C4-2B (cell line): ENCODE measurements around the gene WWC1.

Experiments
- H3K27ac ChIP-seq: fragments of 450-650 bp; 2 replicates; pipeline ENCODE4 v1.5.1; 2017
- ZFX ChIP-seq: fragments of 450-650 bp; IDR thresholded peaks from 2 replicates; pipeline ENCODE4 v1.6.1; 2017
- TF ChIP-seq, protein P1 (sequence below): fragments of 450-650 bp; conservative IDR thresholded peaks from 2 replicates; pipeline ENCODE4 v1.5.1; 2017; ENCODE audit warnings: mild to moderate bottlenecking

WWC1 gene

DNA sequence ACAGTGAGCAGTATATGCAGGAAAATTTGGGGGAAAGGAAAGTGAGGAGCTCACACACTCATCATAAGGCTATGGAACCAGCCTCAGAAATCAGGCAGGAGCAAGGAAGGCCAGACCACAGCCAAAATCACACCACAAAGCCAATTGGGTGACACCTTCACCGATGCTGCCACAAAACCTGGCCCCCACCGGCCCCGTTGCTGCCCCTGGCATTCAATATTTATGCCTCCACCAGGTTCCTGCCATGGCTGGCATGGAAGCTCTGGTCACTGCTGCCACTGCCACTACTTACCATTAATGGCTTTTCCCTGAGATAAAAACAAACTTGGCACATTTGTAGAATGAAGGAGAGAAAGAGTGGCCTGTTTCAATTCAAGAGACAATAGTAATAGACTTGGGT is 166.1 kb downstream of the WWC1 start:
- H3K27ac ChIP-seq, result no peak overlapping the region
- TF ChIP-seq, protein P1, sequence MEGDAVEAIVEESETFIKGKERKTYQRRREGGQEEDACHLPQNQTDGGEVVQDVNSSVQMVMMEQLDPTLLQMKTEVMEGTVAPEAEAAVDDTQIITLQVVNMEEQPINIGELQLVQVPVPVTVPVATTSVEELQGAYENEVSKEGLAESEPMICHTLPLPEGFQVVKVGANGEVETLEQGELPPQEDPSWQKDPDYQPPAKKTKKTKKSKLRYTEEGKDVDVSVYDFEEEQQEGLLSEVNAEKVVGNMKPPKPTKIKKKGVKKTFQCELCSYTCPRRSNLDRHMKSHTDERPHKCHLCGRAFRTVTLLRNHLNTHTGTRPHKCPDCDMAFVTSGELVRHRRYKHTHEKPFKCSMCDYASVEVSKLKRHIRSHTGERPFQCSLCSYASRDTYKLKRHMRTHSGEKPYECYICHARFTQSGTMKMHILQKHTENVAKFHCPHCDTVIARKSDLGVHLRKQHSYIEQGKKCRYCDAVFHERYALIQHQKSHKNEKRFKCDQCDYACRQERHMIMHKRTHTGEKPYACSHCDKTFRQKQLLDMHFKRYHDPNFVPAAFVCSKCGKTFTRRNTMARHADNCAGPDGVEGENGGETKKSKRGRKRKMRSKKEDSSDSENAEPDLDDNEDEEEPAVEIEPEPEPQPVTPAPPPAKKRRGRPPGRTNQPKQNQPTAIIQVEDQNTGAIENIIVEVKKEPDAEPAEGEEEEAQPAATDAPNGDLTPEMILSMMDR, result no peak
- no peak for TF ChIP-seq ZFX

DNA sequence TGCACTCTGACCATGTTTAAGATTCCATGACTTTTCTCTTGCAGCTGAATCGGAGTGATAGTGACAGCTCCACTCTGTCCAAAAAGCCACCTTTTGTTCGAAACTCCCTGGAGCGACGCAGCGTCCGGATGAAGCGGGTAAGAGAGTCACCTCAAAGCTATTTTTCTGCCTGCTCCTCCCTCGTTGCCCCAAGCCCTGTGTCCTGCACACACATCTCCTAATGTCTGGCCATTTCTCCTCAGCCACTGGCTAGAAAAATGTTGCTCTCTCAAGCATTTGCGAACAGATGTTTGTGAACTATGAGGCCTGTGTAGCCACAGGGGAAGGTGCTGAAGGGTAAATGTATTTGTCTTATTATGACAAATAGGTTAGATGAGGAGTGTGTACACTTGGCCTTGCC is 169.2 kb downstream of the WWC1 start:
- H3K27ac ChIP-seq, result no peak overlapping the region
- TF ChIP-seq, protein P1, result no peak
- TF ChIP-seq ZFX, result no peak

DNA sequence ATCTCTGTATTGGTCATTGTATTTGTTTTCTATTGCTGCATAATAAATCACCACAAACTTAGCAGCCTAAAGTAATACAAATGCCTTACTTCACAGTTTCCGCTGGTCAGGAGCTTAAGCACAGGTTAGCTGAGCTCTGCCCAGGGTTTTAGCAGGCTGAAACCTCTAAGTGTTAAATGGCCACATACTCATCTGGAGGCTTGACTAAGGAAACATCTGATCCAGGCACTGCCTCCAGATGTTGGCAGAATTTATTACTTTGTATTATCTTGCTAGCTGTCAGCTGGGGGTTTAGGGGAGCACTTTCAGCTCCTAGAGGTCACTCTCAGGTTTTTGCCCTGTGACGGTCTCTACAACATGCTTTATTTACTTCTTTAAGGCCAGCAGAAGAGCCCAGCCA is 171.6 kb downstream of the WWC1 start:
- H3K27ac ChIP-seq, result no peak overlapping the region
- TF ChIP-seq, protein P1, result no peak
- no peak for TF ChIP-seq ZFX

DNA sequence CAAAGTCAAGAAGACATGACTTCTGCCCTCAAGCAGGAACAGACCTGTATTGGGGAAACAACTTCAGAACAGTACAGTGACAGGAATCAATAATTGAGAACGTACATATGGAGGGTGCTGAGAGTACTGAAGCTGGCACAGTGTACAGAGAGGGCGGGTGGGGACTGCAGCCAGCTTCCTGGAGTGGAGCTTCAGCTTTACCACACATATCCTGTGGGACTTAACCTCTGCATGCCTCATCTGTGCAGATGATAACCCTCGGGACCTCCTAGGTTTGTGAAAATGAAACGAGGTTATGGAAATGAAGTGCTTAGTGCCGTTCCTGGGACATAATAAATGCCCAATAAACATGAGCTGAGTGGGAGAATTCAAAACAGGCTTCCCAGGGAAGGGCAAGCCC is 172.8 kb downstream of the WWC1 start:
- TF ChIP-seq, protein P1, result no peak
- TF ChIP-seq ZFX, result no peak
- no peak overlapping the region for H3K27ac ChIP-seq

DNA sequence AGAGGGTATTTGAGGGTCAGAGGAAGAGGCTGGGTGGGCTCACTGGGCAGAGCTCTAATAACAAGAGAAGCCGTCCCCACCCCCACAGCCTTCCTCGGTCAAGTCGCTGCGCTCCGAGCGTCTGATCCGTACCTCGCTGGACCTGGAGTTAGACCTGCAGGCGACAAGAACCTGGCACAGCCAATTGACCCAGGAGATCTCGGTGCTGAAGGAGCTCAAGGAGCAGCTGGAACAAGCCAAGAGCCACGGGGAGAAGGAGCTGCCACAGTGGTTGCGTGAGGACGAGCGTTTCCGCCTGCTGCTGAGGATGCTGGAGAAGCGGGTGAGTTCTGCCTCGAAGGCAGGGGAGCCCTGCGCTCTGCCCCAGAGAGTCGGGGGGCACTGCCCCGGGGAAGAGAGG is 173.2 kb downstream of the WWC1 start:
- no peak for TF ChIP-seq ZFX
- H3K27ac ChIP-seq, result no peak overlapping the region

DNA sequence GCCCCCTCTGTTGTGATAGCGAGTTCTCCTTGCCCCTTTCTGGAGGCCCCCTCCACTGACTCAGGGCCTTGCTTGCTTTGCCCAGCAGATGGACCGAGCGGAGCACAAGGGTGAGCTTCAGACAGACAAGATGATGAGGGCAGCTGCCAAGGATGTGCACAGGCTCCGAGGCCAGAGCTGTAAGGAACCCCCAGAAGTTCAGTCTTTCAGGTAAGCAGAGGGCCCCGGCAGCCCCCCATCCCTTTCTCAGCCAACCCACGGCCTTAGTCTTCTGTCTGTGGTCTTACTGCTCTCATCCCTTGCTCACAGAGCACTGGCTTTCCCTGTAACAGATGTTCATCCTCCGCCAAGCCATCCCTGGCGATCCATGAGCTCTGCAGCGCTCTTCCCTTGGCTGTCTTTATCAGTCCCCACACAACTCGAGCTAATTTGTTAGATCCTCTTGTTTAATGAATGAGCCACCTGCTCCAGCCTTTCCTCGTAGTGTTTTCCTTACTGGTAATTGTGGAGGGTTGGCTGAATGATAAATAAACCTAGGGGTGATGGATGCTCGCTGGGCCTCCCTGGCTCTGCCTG is 176.4 kb downstream of the WWC1 start:
- no peak overlapping the region for H3K27ac ChIP-seq
- TF ChIP-seq, protein P1, result no peak
- no peak for TF ChIP-seq ZFX

DNA sequence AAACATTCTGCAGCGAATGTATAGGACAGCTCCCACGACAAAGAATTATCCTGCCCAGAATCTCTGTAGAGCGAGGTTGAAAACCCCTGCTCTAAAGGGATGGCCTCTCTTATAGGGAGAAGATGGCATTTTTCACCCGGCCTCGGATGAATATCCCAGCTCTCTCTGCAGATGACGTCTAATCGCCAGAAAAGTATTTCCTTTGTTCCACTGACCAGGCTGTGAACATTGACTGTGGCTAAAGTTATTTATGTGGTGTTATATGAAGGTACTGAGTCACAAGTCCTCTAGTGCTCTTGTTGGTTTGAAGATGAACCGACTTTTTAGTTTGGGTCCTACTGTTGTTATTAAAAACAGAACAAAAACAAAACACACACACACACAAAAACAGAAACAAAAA is 177.4 kb downstream of the WWC1 start:
- TF ChIP-seq, protein P1, result no peak
- no peak for TF ChIP-seq ZFX
- no peak overlapping the region for H3K27ac ChIP-seq

DNA sequence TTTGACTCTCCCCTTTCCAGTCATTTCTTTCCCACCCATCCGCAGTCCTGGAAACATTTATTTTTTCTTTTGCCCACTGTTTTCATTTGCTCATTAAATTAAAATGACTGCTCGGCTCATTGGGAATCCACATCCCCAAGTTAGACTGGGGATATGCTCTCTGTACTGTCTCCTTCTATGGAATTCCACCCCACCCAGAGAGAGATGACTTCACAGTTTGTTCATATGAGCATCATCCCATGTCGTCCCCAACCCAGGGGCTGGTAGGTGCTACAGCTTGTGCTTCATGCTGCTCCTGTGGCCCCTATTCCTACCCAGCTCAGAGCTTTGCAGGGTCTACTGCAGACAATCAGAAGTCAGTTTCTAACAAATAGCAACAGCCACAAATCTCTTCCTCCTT is 178.4 kb downstream of the WWC1 start:
- no peak overlapping the region for H3K27ac ChIP-seq
- TF ChIP-seq, protein P1, result no peak
- TF ChIP-seq ZFX, result no peak
